Natural killer cell (primary cell): ENCODE measurements around the gene LIN28B. TPM values are rescaled to one million over a fixed set of nuclear protein-coding genes. Genes with fewer than 3 reads are reported as not detected.
"Not testable (repeated sequence)": the region's sequence is repeated elsewhere in the genome, so short reads cannot be mapped to it uniquely, and the experiment has no call there.

Experiments used
- ATAC-seq, 3 donors: fragments of 150-1000 bp in 2 of 3; fragments of 200-7000 bp in 1 of 3; cut with Tn5 transposase; 1 replicate in 1 of 3; 2 replicates in 2 of 3; pipeline ENCODE4 v1.10.0; 2021; ENCODE audit warnings: mild to moderate bottlenecking in 2 of 3, moderate library complexity in 2 of 3
- DNase-seq, 2 donors: peaks; one replicate each; pipeline versions ENCODE4 v3.0.0 to v3.0.0-alpha.2; 2013 to 2021; ENCODE audit warnings: mixed read lengths in 1 of 2
- H3K27ac ChIP-seq: one replicate; pipeline ENCODE4 v1.5.1; 2013; ENCODE audit warnings: mild to moderate bottlenecking, low read length
- H3K27me3 ChIP-seq: one replicate; pipeline ENCODE4 v1.6.1; 2013; ENCODE audit warnings: low read length; ENCODE audit not compliant: control insufficient read depth, insufficient read depth
- H3K36me3 ChIP-seq: one replicate; pipeline ENCODE4 v1.6.1; 2013; ENCODE audit warnings: low read length; ENCODE audit not compliant: control insufficient read depth, insufficient read depth
- H3K4me1 ChIP-seq: one replicate; pipeline ENCODE4 v1.6.1; 2013; ENCODE audit warnings: low read length; ENCODE audit not compliant: control insufficient read depth, insufficient read depth
- H3K4me3 ChIP-seq: one replicate; pipeline ENCODE4 v1.5.1; 2013; ENCODE audit warnings: low read length
- H3K9me3 ChIP-seq: one replicate; pipeline ENCODE4 v1.6.1; 2013; ENCODE audit warnings: low read length; ENCODE audit not compliant: control insufficient read depth, insufficient read depth
- H3K27ac Mint-ChIP-seq, 2 donors: one replicate each; pipeline ENCODE4 v1.8.0; 2022; ENCODE audit warnings: mild to moderate bottlenecking in 2 of 2, mixed read lengths in 2 of 2, moderate library complexity in 1 of 2
- H3K27me3 Mint-ChIP-seq, 2 donors: one replicate each; pipeline ENCODE4 v1.8.0; 2022; ENCODE audit warnings: low read depth in 2 of 2, mixed read lengths in 2 of 2
- H3K36me3 Mint-ChIP-seq: one replicate; pipeline ENCODE4 v1.8.0; 2022; ENCODE audit warnings: mixed read lengths
- H3K4me1 Mint-ChIP-seq, 2 donors: one replicate each; pipeline ENCODE4 v1.8.0; 2022; ENCODE audit warnings: mixed read lengths in 2 of 2
- H3K4me3 Mint-ChIP-seq: one replicate; pipeline ENCODE4 v1.8.0; 2022; ENCODE audit warnings: mild to moderate bottlenecking, moderate library complexity, mixed read lengths
- H3K9me3 Mint-ChIP-seq, 2 donors: one replicate each; pipeline ENCODE4 v1.8.0; 2022; ENCODE audit warnings: mixed read lengths in 2 of 2
- WGBS: methylation state at CpG from one replicate; pipeline ENCODE4 v1.1.7; 2013; ENCODE audit warnings: missing lambda C conversion rate; ENCODE audit not compliant: insufficient coverage; 5-methylcytosine and 5-hydroxymethylcytosine counted together
- intact Hi-C: fragments of 100-400 bp; cut with micrococcal nuclease; formaldehyde crosslinking; loops from one replicate; pipeline ENCODE4 v1.14.2; 2022
- total RNA-seq, 4 donors: library from RNA; stranded (reverse); fragments of 120-200 nt in 1 of 4; gene quantifications; one replicate each; pipeline versions ENCODE4 v1.2.3 to v1.2.4, GENCODE V29; 2013 to 2022
- TF ChIP-seq, protein P1 (sequence below): fragments of 200-600 bp; IDR thresholded peaks from one replicate; pipeline ENCODE4 v1.8.0; 2022; ENCODE audit warnings: antibody characterized with exemption

LIN28B gene
- total RNA-seq, 3 donors from 2014 or later (not counting 1 experiment from before 2014, with no cell fraction given): not detected

DNA sequence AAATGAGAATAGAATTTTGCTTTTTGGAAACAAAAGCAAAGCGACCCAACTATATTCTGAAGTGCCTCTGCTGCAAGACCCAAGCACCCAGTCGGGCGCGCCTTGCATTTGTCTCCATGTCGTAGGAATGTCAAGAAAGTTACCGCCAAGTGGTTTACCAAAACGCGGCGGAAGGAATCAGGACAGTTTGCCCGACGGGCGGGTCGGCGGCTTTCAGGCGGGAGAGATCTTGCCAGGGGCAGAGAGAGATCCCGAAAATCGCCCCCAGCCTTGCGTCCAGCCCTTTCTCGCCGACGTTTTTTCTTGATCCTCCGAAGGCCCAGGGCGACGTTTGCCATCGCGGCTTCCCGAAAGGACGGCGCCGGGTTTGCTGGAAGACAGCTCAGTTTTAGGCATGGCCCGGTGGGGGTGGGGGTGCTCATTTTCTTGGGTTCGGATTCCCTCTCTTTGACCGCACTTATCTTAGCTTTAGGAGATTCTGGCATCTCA lies 4.0 kb upstream of the LIN28B start:
- H3K9me3 Mint-ChIP-seq: peaks cover 4 to 5% of the 10 kb centered on the region in 2 donors
- no peaks in the 10 kb centered on the region for H3K36me3 ChIP-seq
- peaks cover 14% of the 10 kb centered on the region for H3K9me3 ChIP-seq
- ATAC-seq: no peak
- DNase-seq: no peak
- no peak overlapping the region for H3K27ac ChIP-seq
- 18% methylated on average over 33 of the region's 33 CpGs for WGBS
- H3K4me3 ChIP-seq: no peak overlapping the region
- H3K36me3 Mint-ChIP-seq: peaks cover 22% of the 10 kb centered on the region
- TF ChIP-seq, protein P1, sequence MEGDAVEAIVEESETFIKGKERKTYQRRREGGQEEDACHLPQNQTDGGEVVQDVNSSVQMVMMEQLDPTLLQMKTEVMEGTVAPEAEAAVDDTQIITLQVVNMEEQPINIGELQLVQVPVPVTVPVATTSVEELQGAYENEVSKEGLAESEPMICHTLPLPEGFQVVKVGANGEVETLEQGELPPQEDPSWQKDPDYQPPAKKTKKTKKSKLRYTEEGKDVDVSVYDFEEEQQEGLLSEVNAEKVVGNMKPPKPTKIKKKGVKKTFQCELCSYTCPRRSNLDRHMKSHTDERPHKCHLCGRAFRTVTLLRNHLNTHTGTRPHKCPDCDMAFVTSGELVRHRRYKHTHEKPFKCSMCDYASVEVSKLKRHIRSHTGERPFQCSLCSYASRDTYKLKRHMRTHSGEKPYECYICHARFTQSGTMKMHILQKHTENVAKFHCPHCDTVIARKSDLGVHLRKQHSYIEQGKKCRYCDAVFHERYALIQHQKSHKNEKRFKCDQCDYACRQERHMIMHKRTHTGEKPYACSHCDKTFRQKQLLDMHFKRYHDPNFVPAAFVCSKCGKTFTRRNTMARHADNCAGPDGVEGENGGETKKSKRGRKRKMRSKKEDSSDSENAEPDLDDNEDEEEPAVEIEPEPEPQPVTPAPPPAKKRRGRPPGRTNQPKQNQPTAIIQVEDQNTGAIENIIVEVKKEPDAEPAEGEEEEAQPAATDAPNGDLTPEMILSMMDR: no peak
- no peaks in the 10 kb centered on the region for H3K4me1 ChIP-seq
- H3K27me3 Mint-ChIP-seq: peaks cover 57 to 71% of the 10 kb centered on the region in 2 donors
- H3K27ac Mint-ChIP-seq: no peak overlapping the region
- peaks cover 71% of the 10 kb centered on the region for H3K27me3 ChIP-seq
- intact Hi-C loops: no loop called here
- H3K4me1 Mint-ChIP-seq: peaks cover 0 to 5% of the 10 kb centered on the region in 2 donors
- H3K4me3 Mint-ChIP-seq: no peak overlapping the region

DNA sequence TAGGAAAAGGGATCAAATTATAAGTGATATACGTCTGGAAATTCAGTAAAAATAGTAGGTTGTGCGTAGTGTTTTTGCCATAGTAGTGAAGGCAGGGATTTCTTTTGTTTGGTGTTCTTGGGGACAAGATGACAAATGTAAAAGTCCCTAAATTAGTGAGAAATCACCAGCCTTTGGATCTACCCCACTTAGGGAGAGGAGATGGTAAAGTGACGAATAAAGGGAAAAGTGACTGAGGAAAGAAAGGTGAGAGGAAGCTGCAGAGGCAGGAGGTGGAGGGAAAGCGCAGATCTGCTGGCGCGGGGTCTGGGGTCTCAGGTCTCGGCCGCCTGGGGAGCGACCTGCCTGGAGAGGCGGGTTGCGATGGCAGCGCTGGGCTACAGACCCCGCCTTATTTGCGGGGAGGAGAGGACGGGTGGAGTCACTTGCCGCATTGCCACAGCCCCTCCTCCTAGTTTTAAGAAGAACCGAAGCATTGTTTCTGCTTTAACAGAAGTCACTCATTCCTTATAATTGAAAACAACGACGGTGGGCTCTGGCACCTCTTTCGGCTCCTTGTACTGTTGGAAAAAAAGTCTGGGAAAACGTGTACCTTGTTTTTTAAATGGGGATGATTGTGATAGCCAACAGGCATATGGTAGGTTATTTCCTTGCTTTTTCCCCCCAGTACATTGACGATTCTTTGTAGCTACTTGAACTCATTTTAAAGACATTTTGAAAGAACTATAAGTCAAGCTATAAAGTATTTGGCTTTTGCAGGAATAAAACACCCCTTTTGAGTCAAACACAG lies 3.3 kb upstream of the LIN28B start:
- Histone ChIP-seq H3K9me3 (peaks cover 14% of the 10 kb centered on the region), H3K27me3 (peaks cover 77% of the 10 kb centered on the region)
- H3K4me3 ChIP-seq, H3K27ac Mint-ChIP-seq, DNase-seq, H3K4me1 ChIP-seq, H3K36me3 ChIP-seq, intact Hi-C loops, H3K9me3 Mint-ChIP-seq, ATAC-seq, H3K4me3 Mint-ChIP-seq, H3K4me1 Mint-ChIP-seq, H3K27ac ChIP-seq: not testable (repeated sequence)
- Mint-ChIP-seq H3K36me3 (peaks cover 22% of the 10 kb centered on the region), H3K27me3 (peaks cover 62 to 78% of the 10 kb centered on the region in 2 donors)
- 9% methylated on average over 21 of the region's 22 CpGs for WGBS

DNA sequence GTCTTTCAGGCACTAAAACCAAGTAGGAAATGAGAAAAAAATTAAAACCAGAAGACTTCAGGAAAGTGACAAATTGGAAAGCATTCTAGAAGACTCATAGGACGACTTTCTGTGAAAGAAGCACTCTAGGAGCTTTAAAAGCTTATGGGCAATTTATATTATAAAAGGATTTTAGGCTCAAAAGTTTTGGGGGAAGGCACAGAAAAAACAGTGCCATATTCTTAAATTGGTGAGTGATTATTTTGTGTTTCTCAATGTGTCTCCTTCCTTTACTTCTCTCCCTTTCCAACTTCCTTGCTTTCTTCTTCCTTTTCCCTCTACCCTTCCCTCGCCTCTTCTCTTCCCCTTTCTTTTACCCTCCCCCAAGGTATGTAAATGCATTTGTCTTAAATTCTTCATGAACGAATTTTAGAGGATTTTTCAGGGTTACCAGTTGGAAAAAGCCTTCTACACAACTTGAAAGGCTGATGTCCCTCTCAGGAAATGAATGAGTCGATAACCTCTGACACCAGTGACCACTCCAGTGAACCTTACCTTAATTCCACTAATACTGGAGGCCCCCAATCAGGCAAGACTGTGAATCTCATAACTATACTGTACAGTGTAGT lies 2.6 kb upstream of the LIN28B start:
- Mint-ChIP-seq H3K27me3 (peaks cover 64 to 78% of the 10 kb centered on the region in 2 donors), H3K36me3 (peaks cover 22% of the 10 kb centered on the region), H3K4me1 (peaks cover 0 to 5% of the 10 kb centered on the region in 2 donors), H3K27ac (no peak overlapping the region), H3K4me3 (no peak overlapping the region), H3K9me3 (peaks cover 4 to 5% of the 10 kb centered on the region in 2 donors)
- H3K9me3 ChIP-seq: peaks cover 14% of the 10 kb centered on the region
- DNase-seq: no peak
- peaks cover 80% of the 10 kb centered on the region for H3K27me3 ChIP-seq
- 29% methylated on average over 4 of the region's 4 CpGs for WGBS
- no peaks in the 10 kb centered on the region for H3K36me3 ChIP-seq
- no peak overlapping the region for H3K27ac ChIP-seq
- no peak for ATAC-seq
- TF ChIP-seq, protein P1: no peak
- intact Hi-C loops: no loop called here
- H3K4me3 ChIP-seq: no peak overlapping the region
- H3K4me1 ChIP-seq: no peaks in the 10 kb centered on the region

DNA sequence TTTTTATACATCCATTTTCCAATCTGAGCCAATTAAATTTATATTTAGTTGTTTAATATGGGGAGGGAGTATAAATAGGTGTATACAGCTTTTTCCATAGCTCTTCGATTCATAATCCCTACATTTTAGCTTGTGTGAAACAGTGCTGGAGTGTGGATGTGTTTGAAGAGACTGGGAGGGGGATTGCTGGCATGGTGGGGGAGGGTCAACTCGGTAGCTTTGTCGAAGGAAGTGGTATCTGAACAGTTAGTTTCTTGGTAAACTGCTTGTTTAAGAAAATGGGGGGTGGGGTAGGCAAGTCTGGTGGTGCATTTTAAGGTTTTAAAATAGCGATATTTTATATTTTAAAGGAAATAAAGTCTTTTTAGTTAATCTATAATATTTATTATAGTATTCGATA lies 1.4 kb upstream of the LIN28B start:
- intact Hi-C loops: no loop called here
- WGBS: 30% methylated on average over 3 of the region's 5 CpGs
- DNase-seq: no peak
- no peak for ATAC-seq
- peaks cover 0 to 5% of the 10 kb centered on the region in 2 donors for H3K4me1 Mint-ChIP-seq
- TF ChIP-seq, protein P1: no peak
- no peak overlapping the region for H3K4me3 ChIP-seq
- H3K27ac ChIP-seq: no peak overlapping the region
- peaks cover 14% of the 10 kb centered on the region for H3K9me3 ChIP-seq
- no peak overlapping the region for H3K27ac Mint-ChIP-seq
- peaks cover 4 to 5% of the 10 kb centered on the region in 2 donors for H3K9me3 Mint-ChIP-seq
- peaks cover 22% of the 10 kb centered on the region for H3K36me3 Mint-ChIP-seq
- H3K27me3 Mint-ChIP-seq: peaks cover 62 to 80% of the 10 kb centered on the region in 2 donors
- no peak overlapping the region for H3K4me3 Mint-ChIP-seq
- H3K36me3 ChIP-seq: no peaks in the 10 kb centered on the region
- peaks cover 82% of the 10 kb centered on the region for H3K27me3 ChIP-seq
- H3K4me1 ChIP-seq: no peaks in the 10 kb centered on the region
